ENCODE measurements around the gene EFS.

The EFS gene

DNA sequence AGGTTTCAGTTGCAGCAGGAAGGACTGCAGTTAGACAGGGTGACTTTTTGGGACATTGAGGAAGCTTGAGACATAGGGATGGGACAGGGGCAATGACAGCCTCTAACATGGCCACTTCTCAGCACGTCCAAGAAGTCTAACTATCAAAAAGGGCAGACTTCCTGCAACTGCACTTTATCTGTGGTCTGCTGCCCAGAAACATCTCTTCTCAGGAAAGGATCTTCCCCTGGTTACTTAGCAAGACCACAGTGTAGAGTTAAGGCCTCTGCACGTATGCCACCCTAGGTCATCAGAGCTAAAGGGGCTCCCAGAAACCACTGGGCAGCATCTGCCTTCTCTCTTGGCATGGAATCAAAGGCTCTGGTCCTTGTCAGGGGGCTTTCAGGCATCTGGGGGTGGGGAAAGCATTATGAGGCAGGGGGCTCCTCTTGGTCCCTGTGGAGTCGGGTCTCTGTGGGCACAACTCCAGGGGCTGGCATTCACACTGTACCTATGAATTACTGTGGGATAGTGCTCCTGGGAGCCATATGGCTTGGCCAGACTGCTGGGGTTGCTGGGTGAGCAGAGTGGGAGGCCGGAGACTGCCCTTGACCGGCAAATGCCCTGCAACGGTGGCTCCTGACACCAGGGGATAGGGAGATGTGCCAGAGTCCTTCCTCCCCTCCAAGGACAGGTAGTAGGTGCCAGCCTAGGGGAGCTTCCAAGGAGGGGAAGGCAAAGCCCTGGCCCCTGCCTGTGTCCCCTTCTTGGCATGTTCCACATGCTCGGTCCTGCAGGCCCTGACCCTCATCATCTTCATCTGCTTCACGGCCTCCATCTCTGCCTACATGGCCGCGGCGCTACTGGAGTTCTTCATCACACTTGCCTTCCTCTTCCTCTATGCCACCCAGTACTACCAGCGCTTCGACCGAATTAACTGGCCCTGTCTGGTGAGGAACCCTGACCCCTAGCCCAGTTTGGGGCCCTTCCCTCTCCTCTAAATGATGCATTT is 12.9 kb upstream of the EFS start:
- no peak for DNase-seq

DNA sequence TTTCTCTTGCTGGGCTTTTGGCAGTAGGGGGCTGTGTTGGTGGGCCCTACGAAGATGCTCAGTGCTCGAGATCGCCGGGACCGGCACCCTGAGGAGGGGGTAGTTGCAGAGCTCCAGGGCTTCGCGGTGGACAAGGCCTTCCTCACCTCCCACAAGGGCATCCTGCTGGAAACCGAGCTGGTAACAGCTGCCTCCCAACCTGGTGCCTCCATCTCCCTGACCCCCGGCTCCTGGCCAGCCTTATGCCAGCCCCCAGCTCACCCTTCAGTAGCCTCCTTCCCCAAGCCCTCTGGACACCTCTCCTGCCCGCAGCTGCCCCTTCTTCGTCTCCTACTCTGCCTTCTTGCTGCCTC is 12.2 kb upstream of the EFS start:
- no peak for DNase-seq

- no peak for DNase-seq
Measured at GRCh38 chr14:23376482-23377197, 11.7 kb upstream of the EFS start, which contains the start of gene CMTM5. TSS of gene CMTM5 (plus strand) at chr14:23377046. CDS start at chr14:23377252, 206 bp downstream.

GRCh38 chr14:23375527-23376251 is 10.7 kb upstream of the EFS start:
- DNase-seq, result no peak

DNA sequence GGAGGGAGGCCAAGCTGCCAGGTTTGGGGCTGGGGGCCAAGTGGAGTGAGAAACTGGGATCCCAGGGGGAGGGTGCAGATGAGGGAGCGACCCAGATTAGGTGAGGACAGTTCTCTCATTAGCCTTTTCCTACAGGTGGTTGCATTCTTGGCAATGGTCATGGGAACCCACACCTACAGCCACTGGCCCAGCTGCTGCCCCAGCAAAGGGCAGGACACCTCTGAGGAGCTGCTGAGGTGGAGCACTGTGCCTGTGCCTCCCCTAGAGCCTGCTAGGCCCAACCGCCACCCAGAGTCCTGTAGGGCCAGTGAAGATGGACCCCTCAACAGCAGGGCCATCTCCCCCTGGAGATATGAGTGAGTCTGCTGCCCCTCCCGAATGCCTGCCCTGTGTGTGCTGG is 8.1 kb upstream of the EFS start:
- no peak for DNase-seq

GRCh38 chr14:23372509-23372908 is 7.5 kb upstream of the EFS start, which contains the start of gene IL25:
TSS of gene IL25 (plus strand) at chr14:23372809.
- DNase-seq, result no peak

GRCh38 chr14:23371865-23372264 is 6.9 kb upstream of the EFS start:
- no peak for DNase-seq

DNA sequence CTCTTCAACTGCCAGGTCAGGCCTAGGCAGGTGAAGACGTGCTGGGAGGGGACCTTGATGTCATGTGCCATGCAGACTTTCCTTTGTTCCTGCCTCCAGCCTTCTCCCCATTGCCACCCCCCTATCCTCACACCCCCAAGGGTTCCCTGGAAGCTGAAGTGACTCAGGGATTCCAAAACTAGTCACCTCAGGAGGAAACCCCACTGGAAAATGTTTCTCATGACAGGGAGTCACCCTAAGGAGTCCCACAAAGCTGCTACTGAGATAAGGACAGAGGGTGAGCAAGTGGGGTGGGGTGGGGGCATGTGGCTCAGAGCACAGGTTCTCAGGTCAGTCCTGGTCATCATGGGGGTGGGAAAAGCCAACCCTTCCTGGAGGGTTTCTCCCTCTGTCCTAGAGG is 5.2 kb upstream of the EFS start:
- no peak for DNase-seq

- DNase-seq, result no peak
Measured at GRCh38 chr14:23366426-23366921, 1.5 kb upstream of the EFS start.

GRCh38 chr14:23365732-23366425 is 907 bp upstream of the EFS start:
- DNase-seq, result no peak

GRCh38 chr14:23364164-23365035 is 572 bp downstream of the EFS start:
- DNase-seq, result no peak

GRCh38 chr14:23362200-23362599 is 2.8 kb downstream of the EFS start:
- DNase-seq, result no peak

DNA sequence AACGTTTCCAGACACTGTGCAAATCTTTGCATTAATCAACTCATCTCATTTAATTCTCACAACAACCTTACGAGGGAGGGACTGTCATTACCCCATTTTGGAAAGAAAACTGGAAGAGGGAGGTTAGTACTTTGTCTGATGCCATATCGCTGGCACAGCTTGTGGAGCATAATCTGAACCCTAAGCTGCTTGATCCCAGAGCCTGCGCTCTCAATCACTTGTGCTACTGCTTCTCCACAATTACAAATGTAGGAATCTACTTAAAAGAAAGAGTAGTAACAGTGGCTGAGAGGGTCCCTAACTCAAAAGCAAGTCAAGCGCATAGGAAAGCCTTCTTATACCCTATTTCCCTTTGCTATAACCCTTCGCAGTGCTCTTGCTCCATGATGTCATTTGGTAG is 3.2 kb downstream of the EFS start:
- no peak for DNase-seq

DNA sequence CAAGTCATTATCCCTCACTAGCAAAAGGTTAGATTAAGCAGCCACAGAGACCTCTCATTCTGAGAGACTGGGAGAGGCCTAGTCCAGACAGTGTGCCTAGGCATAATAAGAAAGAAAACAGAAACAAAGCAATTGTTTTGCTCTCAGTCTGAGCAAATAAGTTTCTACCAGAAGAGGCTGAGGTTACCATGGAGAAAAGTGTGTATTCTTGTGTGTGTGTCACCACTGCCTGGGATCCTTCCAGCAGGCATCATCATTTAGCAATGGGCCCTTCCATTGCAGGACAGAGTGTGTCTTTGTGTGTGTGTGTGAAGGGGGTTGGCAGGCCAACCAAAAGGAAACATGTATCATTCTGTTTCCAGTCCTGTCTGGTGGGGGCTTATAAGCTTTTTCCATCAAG is 3.7 kb downstream of the EFS start:
- DNase-seq, result no peak

- no peak for DNase-seq
Measured at GRCh38 chr14:23360496-23360895, 4.5 kb downstream of the EFS start.

DNA sequence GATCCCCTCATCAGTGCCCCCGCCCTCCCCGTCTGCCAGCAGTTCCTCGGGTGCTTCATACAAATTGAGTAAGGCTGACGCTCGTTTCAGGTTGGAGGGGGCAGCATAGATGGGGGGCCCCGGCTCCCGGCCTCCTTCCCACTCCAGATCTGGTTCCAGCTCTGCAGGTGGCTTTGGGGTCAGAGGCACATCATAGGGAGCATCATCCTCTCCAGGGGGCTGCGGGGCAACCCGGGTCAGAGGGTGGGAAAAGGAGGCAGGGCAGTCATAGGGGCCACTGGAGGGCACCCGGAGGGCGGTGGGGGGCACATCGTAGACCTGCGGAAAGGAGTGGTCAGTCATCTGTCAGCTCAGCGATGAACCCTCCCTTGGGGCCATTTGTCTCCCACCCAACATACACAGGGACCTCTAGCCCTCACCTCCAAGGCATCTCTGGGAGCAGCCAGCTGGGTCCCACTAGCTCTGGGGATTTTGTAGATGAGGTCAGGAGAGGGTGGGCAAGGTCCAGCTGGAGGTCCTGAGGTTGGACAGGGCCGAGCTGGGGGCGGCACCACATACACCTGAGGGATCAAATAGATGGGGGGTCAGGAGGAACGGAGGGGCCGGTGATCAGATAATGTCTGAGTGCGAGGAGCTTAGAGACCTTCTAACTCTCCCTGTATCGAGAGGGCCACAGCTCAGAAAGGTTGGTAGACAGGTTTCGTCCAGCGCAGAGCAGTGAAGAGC is 5.1 kb downstream of the EFS start:
- no peak for DNase-seq

DNA sequence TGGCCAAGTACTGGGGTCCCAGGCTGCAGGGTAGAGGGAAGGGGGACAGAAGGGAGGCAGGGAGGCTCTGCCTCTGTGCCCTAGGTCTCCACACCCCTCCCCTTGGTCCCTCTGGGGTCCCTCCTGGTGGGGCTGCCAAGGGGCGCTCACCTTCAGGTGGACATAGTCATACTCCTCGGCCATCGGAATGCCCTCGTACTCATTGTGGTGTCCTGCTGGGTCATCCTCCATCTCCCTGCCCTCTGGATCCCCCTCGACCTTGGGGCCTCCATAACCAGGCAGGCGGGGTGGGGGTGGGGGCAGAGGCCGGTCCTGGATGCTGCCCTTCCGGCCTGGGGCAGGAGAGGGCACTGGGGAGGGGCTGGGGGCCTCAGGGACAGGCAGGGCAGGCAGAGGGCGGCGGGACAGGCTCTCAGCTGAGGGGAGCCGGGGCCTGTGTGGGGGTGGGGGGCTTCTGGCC is 5.8 kb downstream of the EFS start:
- DNase-seq, result no peak

DNA sequence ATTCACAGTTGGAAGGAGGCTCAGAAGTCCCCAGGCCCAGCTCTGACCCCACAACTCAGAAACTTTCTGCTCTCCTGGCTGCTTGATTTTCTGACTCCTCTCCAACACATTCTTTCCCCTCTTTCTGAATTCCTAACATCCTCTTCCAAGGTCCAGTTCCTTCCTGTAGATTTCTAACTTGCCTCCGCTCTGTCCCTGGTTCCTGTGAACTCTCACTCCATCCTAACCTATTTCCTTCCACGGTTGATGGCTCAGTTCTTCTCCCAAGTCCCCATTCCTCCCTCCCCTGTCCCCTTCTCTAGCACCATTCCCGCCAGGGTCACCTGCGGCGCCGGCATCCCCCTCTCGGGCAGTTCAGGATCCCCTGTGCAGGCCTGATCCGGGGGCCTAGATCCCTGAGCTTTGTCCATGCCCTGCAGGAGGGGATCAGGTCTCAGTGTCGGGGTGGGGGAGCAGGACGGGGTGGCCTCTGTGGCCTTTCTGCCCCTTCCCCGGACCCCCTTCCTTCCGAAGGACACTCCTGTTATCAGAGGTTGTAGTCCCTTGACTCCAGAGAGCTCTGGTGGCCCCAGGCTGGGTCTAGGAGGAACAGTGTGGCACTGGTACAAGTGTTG is 6.3 kb downstream of the EFS start:
- DNase-seq, result no peak

DNA sequence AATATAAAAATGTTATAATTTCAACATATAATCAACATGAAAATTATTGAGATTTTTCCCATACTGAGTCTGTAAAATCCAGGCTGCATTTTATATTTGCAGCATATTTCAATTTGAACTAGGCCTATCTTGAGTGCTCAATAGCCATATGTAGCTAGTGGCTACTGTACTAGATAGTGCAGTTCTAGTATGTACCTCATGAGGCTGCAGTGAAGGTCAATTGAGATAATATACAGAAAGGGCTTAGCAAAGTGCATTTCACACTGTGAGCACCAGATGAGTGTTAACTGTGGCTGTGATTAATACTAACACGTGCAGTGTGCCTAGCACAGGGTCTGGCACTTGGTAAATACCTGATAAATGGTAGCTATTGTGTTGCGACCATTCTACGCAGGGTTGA is 6.9 kb downstream of the EFS start:
- no peak for DNase-seq

DNA sequence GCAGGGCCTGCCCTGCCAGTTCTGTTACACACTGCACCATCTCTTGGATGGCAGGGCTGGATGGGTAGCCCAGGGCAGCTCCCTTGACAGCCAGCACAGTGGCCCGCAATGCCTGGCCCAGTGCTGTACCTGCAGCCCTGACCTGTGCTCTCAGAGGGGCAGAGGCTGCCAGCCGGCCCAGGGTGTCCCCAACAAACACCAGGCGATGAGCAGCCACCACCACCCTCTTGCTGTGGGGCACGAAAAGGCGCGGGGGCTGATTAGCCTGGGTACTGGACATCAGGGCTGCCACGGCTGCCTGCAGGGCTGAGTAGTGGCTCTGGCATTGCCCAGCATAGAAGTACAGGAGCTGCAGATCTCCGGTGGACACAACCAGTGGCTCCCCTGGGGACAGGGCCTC is 7.7 kb downstream of the EFS start:
- DNase-seq, result no peak

Measured in T-helper 9 cell (primary cell).